ENCODE results near the gene FKBP1A.

GRCh38 chr20:1396702-1397101 is 3.8 kb upstream of the FKBP1A start:
- TF ChIP-seq CTCF (IDR thresholded peaks at IDR 0.05) (no peak), POLR2A (IDR thresholded peaks at IDR 0.05) (no peak)

All from testis (tissue), 2 donors.